ENCODE measurements around the gene MYO16. TPM values are rescaled to one million over a fixed set of nuclear protein-coding genes. Genes with fewer than 3 reads are reported as not detected.

Gene MYO16
- total RNA-seq, 3 donors from 2014 or later, result 0.15 to 0.48 (median 0.33) TPM

- Histone ChIP-seq H3K9me3 (no peaks in the 10 kb centered on the region), H3K27me3 (no peaks in the 10 kb centered on the region), H3K4me1 (no peaks in the 10 kb centered on the region), H3K27ac (peak overlapping the region; percentile 6 to 54), H3K4me3 (no peak overlapping the region), H3K36me3 (no peaks in the 10 kb centered on the region)
- DNase-seq (ENCODE audit: low spot score in 2 of 2), result no peak
- intact Hi-C loops (cut with DNase I; ENCODE audit: low total_unique reads), result no loop called here
- TF ChIP-seq POLR2A (IDR thresholded peaks at IDR 0.05) (no peak), POLR2AphosphoS5 (IDR thresholded peaks at IDR 0.05) (no peak)
These were observed 289.9 kb downstream of the MYO16 start for GRCh38 chr13:108919036-108919907.

- intact Hi-C loops (cut with DNase I; ENCODE audit: low total_unique reads), result no loop called here
- TF ChIP-seq POLR2A (IDR thresholded peaks at IDR 0.05) (no peak), POLR2AphosphoS5 (IDR thresholded peaks at IDR 0.05) (no peak), CTCF (IDR thresholded peaks at IDR 0.05) (no peak)
These were observed 290.7 kb downstream of the MYO16 start for GRCh38 chr13:108920137-108920536.

GRCh38 chr13:108921238-108921637, 291.8 kb downstream of the MYO16 start:
- Histone ChIP-seq H3K27me3 (no peaks in the 10 kb centered on the region), H3K4me3 (no peak overlapping the region), H3K9me3 (no peaks in the 10 kb centered on the region), H3K36me3 (no peaks in the 10 kb centered on the region), H3K27ac (no peak overlapping the region), H3K4me1 (no peaks in the 10 kb centered on the region)
- intact Hi-C loops (cut with DNase I; ENCODE audit: low total_unique reads), result no loop called here
- DNase-seq (ENCODE audit: low spot score in 2 of 2), result no peak
- no peak for TF ChIP-seq POLR2A (IDR thresholded peaks at IDR 0.05)
- TF ChIP-seq POLR2AphosphoS5 (IDR thresholded peaks at IDR 0.05), result no peak
- TF ChIP-seq CTCF (IDR thresholded peaks at IDR 0.05), result no peak

More at GRCh38 chr13:108920137-108920536, 290.7 kb downstream of the MYO16 start:
- H3K36me3 ChIP-seq, result no peaks in the 10 kb centered on the region
- H3K9me3 ChIP-seq, result no peaks in the 10 kb centered on the region
- H3K27ac ChIP-seq, result no peak overlapping the region
- H3K27me3 ChIP-seq, result no peaks in the 10 kb centered on the region
- no peak for DNase-seq (ENCODE audit: low spot score in 2 of 2)
- no peak overlapping the region for H3K4me3 ChIP-seq
- no peaks in the 10 kb centered on the region for H3K4me1 ChIP-seq

GRCh38 chr13:108922108-108922507, 292.7 kb downstream of the MYO16 start:
- H3K4me3 ChIP-seq, result no peak overlapping the region
- TF ChIP-seq POLR2A (IDR thresholded peaks at IDR 0.05) (no peak), POLR2AphosphoS5 (IDR thresholded peaks at IDR 0.05) (no peak), CTCF (IDR thresholded peaks at IDR 0.05) (no peak)
- H3K27ac ChIP-seq, result no peak overlapping the region
- intact Hi-C loops (cut with DNase I; ENCODE audit: low total_unique reads), result no loop called here
- no peaks in the 10 kb centered on the region for H3K9me3 ChIP-seq
- H3K27me3 ChIP-seq, result no peaks in the 10 kb centered on the region
- no peaks in the 10 kb centered on the region for H3K4me1 ChIP-seq
- no peaks in the 10 kb centered on the region for H3K36me3 ChIP-seq
- no peak for DNase-seq (ENCODE audit: low spot score in 2 of 2)

GRCh38 chr13:108923386-108924047, 294.1 kb downstream of the MYO16 start:
- TF ChIP-seq POLR2AphosphoS5 (IDR thresholded peaks at IDR 0.05) (no peak), CTCF (IDR thresholded peaks at IDR 0.05) (no peak), POLR2A (IDR thresholded peaks at IDR 0.05) (no peak)
- H3K27ac ChIP-seq, result no peak overlapping the region
- DNase-seq (ENCODE audit: low spot score in 2 of 2), result no peak
- H3K36me3 ChIP-seq, result no peaks in the 10 kb centered on the region
- H3K4me1 ChIP-seq, result no peaks in the 10 kb centered on the region
- intact Hi-C loops (cut with DNase I; ENCODE audit: low total_unique reads), result no loop called here
- H3K9me3 ChIP-seq, result no peaks in the 10 kb centered on the region
- H3K4me3 ChIP-seq, result no peak overlapping the region
- no peaks in the 10 kb centered on the region for H3K27me3 ChIP-seq

Data from breast epithelium (tissue), 4 donors.